CD14-positive monocyte (primary cell): Measurements from ENCODE around the gene TSEN34. TPM values are rescaled to one million over a fixed set of nuclear protein-coding genes. Genes with fewer than 3 reads are reported as not detected.

Experiments
- DNase-seq, 3 donors: peaks; one replicate each; pipeline ENCODE4 v3.0.0-alpha.2; 2011 to 2022
- H2AFZ ChIP-seq: 2 replicates; pipeline ENCODE4 v1.6.0; 2012; ENCODE audit warnings: mild to moderate bottlenecking, low read depth, low read length, inconsistent platforms; ENCODE audit not compliant: insufficient read depth, poor library complexity, severe bottlenecking
- H3K27ac ChIP-seq, 2 donors: 1 replicate in 1 of 2; 2 replicates in 1 of 2; pipeline ENCODE4 v1.5.1; 2012 to 2013; ENCODE audit warnings: low read length in 2 of 2, control low read depth in 1 of 2, inconsistent platforms in 1 of 2, low read depth in 1 of 2, mild to moderate bottlenecking in 1 of 2
- H3K27me3 ChIP-seq, 2 donors: one replicate each; pipeline versions ENCODE4 v1.6.0 to v1.6.1; 2011 to 2013; ENCODE audit warnings: low read length in 2 of 2; ENCODE audit not compliant: control insufficient read depth in 2 of 2, insufficient read depth in 2 of 2
- H3K36me3 ChIP-seq, 2 donors: replicated peaks in 1 of 2; 1 replicate in 1 of 2; 2 replicates in 1 of 2; pipeline versions ENCODE4 v1.5.1 to v1.6.1; 2012 to 2013; ENCODE audit warnings: low read length in 2 of 2, control low read depth in 1 of 2, inconsistent platforms in 1 of 2, mild to moderate bottlenecking in 1 of 2; ENCODE audit not compliant: insufficient read depth in 2 of 2, control insufficient read depth in 1 of 2
- H3K4me1 ChIP-seq, 2 donors: 1 replicate in 1 of 2; 2 replicates in 1 of 2; pipeline versions ENCODE4 v1.5.1 to v1.6.1; 2012 to 2013; ENCODE audit warnings: low read length in 2 of 2, control low read depth in 1 of 2, inconsistent platforms in 1 of 2, mild to moderate bottlenecking in 1 of 2, moderate library complexity in 1 of 2; ENCODE audit not compliant: insufficient read depth in 2 of 2, control insufficient read depth in 1 of 2
- H3K4me2 ChIP-seq: replicated peaks from 2 replicates; pipeline ENCODE3; 2012; ENCODE audit warnings: low read length, moderate library complexity, mild to moderate bottlenecking; ENCODE audit not compliant: poor library complexity, severe bottlenecking; ENCODE audit errors: extremely low read depth
- H3K4me3 ChIP-seq, 3 experiments: fragments of 200-600 bp in 1 of 3; sonication (generic) in 1 of 3; replicated peaks in 1 of 3; 1 replicate in 2 of 3; 2 replicates in 1 of 3; pipeline ENCODE4 v1.5.1; 2011 to 2013; ENCODE audit warnings: low read length in 3 of 3, mild to moderate bottlenecking in 3 of 3, control low read depth in 2 of 3, low read depth in 2 of 3, inconsistent platforms in 1 of 3, moderate library complexity in 1 of 3
- H3K79me2 ChIP-seq: 2 replicates; pipeline ENCODE4 v1.6.0; 2012; ENCODE audit warnings: mild to moderate bottlenecking, control low read depth, inconsistent platforms, low read length, moderate library complexity; ENCODE audit not compliant: insufficient read depth
- H3K9ac ChIP-seq: 2 replicates; pipeline ENCODE4 v1.6.0; 2017; ENCODE audit warnings: low read length, mild to moderate bottlenecking; ENCODE audit not compliant: insufficient read depth, poor library complexity, severe bottlenecking
- H3K9me3 ChIP-seq, 2 donors: replicated peaks in 1 of 2; 1 replicate in 1 of 2; 2 replicates in 1 of 2; pipeline versions ENCODE4 v1.5.1 to v1.6.1; 2012 to 2013; ENCODE audit warnings: low read length in 2 of 2, control low read depth in 1 of 2; ENCODE audit not compliant: control insufficient read depth in 1 of 2, insufficient read depth in 1 of 2
- H4K20me1 ChIP-seq: 2 replicates; pipeline ENCODE4 v1.6.0; 2012; ENCODE audit warnings: mild to moderate bottlenecking, low read length, control low read depth, moderate library complexity; ENCODE audit not compliant: insufficient read depth
- H3K27ac Mint-ChIP-seq, 7 donors: one replicate each; pipeline ENCODE4 v1.8.0; 2020; ENCODE audit warnings: mild to moderate bottlenecking in 7 of 7, mixed read lengths in 7 of 7, moderate library complexity in 6 of 7, inconsistent platforms in 2 of 7
- H3K27me3 Mint-ChIP-seq, 3 donors: one replicate each; pipeline ENCODE4 v1.8.0; 2021 to 2022; ENCODE audit warnings: low read depth in 3 of 3, mild to moderate bottlenecking in 3 of 3, mixed read lengths in 3 of 3, moderate library complexity in 3 of 3, inconsistent platforms in 1 of 3
- H3K36me3 Mint-ChIP-seq, 2 donors: one replicate each; pipeline ENCODE4 v1.8.0; 2020; ENCODE audit warnings: mixed read lengths in 2 of 2, inconsistent platforms in 1 of 2, mild to moderate bottlenecking in 1 of 2
- H3K4me1 Mint-ChIP-seq: one replicate; pipeline ENCODE4 v1.8.0; 2020; ENCODE audit warnings: mild to moderate bottlenecking, mixed read lengths
- H3K4me3 Mint-ChIP-seq, 2 donors: one replicate each; pipeline ENCODE4 v1.8.0; 2020; ENCODE audit warnings: mild to moderate bottlenecking in 2 of 2, mixed read lengths in 2 of 2, moderate library complexity in 1 of 2
- H3K9me3 Mint-ChIP-seq, 7 donors: one replicate each; pipeline ENCODE4 v1.8.0; 2020 to 2022; ENCODE audit warnings: mixed read lengths in 7 of 7, mild to moderate bottlenecking in 6 of 7, moderate library complexity in 6 of 7, inconsistent platforms in 2 of 7
- CTCF ChIP-seq: fragments of 200-600 bp; IDR thresholded peaks from one replicate; pipeline ENCODE4 v1.8.0; 2022; ENCODE audit warnings: antibody characterized with exemption, mild to moderate bottlenecking
- WGBS: methylation state at CpG from one replicate; pipeline ENCODE4 v1.1.5; 2013; ENCODE audit warnings: missing lambda C conversion rate; ENCODE audit not compliant: insufficient coverage; 5-methylcytosine and 5-hydroxymethylcytosine counted together
- intact Hi-C, 2 donors: fragments of 100-400 bp; cut with micrococcal nuclease; formaldehyde crosslinking; loops; one replicate each; pipeline versions ENCODE4 v1.15.0 to v1.15.1; 2023
- polyA plus RNA-seq, 3 donors: library from polyadenylated mRNA; depleted of rRNA in 1 of 3; unstranded in 2 of 3; stranded (reverse) in 1 of 3; fragments of 300-500 nt in 2 of 3; fragments of >200 nt in 1 of 3; fragmentation: Illumina TruSeq in 2 of 3; gene quantifications; 1 replicate in 2 of 3; 2 replicates in 1 of 3; pipeline ENCODE4 v1.2.3, GENCODE V29; 2012 to 2021

Gene TSEN34
- polyA plus RNA-seq, 3 donors = 59.3 to 125 (median 109) TPM

GRCh38 chr19:54183431-54183830 is 7.7 kb upstream of the TSEN34 start:
- H3K4me1 ChIP-seq = peaks cover 13 to 18% of the 10 kb centered on the region in 2 donors
- TF ChIP-seq CTCF = no peak
- H3K9me3 ChIP-seq = no peaks in the 10 kb centered on the region
- Mint-ChIP-seq H3K27me3 (peaks cover 0 to 2% (median 1%) of the 10 kb centered on the region in 3 donors), H3K36me3 (peaks cover 59 to 80% of the 10 kb centered on the region in 2 donors), H3K27ac (peak overlapping the region in 1 of 7 donors; percentile 72), H3K9me3 (peaks cover 0 to 2% (median 0%) of the 10 kb centered on the region in 7 donors), H3K4me3 (no peak overlapping the region), H3K4me1 (peaks cover 16% of the 10 kb centered on the region)
- H3K27ac ChIP-seq = no peak overlapping the region
- no peak for DNase-seq
- H3K79me2 ChIP-seq = peaks cover 19% of the 10 kb centered on the region
- intact Hi-C loops = no loop called here
- no peaks in the 10 kb centered on the region for H3K27me3 ChIP-seq
- H4K20me1 ChIP-seq = peaks cover 63% of the 10 kb centered on the region
- WGBS = 86% methylated on average over 10 of the region's 11 CpGs
- H3K36me3 ChIP-seq = peaks cover 57 to 68% of the 10 kb centered on the region in 2 donors
- no peak overlapping the region for H3K9ac ChIP-seq
- H2AFZ ChIP-seq = no peak overlapping the region
- H3K4me2 ChIP-seq = no peak overlapping the region
- no peak overlapping the region for H3K4me3 ChIP-seq

- Histone ChIP-seq H3K4me2 (no peak overlapping the region), H3K9me3 (no peaks in the 10 kb centered on the region), H3K4me3 (no peak overlapping the region), H3K27me3 (no peaks in the 10 kb centered on the region), H4K20me1 (peaks cover 41% of the 10 kb centered on the region), H3K9ac (no peak overlapping the region), H3K4me1 (peaks cover 18 to 26% of the 10 kb centered on the region in 2 donors), H3K27ac (no peak overlapping the region), H3K36me3 (peaks cover 33 to 41% of the 10 kb centered on the region in 2 donors), H3K79me2 (peaks cover 27% of the 10 kb centered on the region), H2AFZ (no peak overlapping the region)
- Mint-ChIP-seq H3K9me3 (peaks cover 0 to 2% (median 0%) of the 10 kb centered on the region in 7 donors), H3K4me3 (no peak overlapping the region), H3K4me1 (peaks cover 19% of the 10 kb centered on the region), H3K27ac (peak overlapping the region in 2 of 7 donors; percentile 38 to 63), H3K36me3 (peaks cover 38 to 52% of the 10 kb centered on the region in 2 donors), H3K27me3 (peaks cover 0 to 2% (median 1%) of the 10 kb centered on the region in 3 donors)
- intact Hi-C loops = no loop called here
- no peak for DNase-seq
- no peak for TF ChIP-seq CTCF
- WGBS = 89% methylated on average over 3 of the region's 8 CpGs
Observed at GRCh38 chr19:54186351-54186750, 4.8 kb upstream of the TSEN34 start.
